H1 (cell line): ENCODE data around the gene CAPN8. TPM values are rescaled to one million over a fixed set of nuclear protein-coding genes. Genes with fewer than 3 reads are reported as not detected.

ENCODE experiments used
- CTCF ChIA-PET: fragments of 300-600 bp; sonication (Branson Sonifier 250); formaldehyde crosslinking; loops from one replicate; lab custom pipeline; 2021; ENCODE audit not compliant: partially characterized antibody; lab: Charles Lee
- POLR2A ChIA-PET: fragments of 300-600 bp; sonication (Branson Sonifier 250); formaldehyde crosslinking; loops from one replicate; lab custom pipeline; 2021; ENCODE audit warnings: inconsistent platforms; ENCODE audit not compliant: partially characterized antibody; lab: Charles Lee
- DNase-seq, 2 experiments: peaks; one replicate each; pipeline versions ENCODE4 v3.0.0 to v3.0.0-alpha.2; 2010 to 2022; ENCODE audit warnings: low spot score in 2 of 2, low read depth in 1 of 2, mixed read lengths in 1 of 2
- FAIRE-seq: peaks from 2 replicates; lab custom pipeline; 2011; peaks lifted over from hg19 to GRCh38; lab: Jason Lieb, UNC
- H2AFZ ChIP-seq: 2 replicates; pipeline ENCODE4 v1.8.1; 2012; ENCODE audit warnings: low read length, inconsistent platforms
- H2AK5ac ChIP-seq: 2 replicates; pipeline ENCODE4 v1.6.1; 2013; ENCODE audit warnings: low read depth, low read length
- H2BK120ac ChIP-seq: replicated peaks from 2 replicates; pipeline ENCODE3; 2013; ENCODE audit warnings: low read depth, low read length, inconsistent platforms
- H2BK12ac ChIP-seq: 2 replicates; pipeline ENCODE4 v1.6.1; 2013; ENCODE audit warnings: low read depth, low read length
- H2BK15ac ChIP-seq: 2 replicates; pipeline ENCODE4 v1.6.1; 2013; ENCODE audit warnings: low read length
- H2BK20ac ChIP-seq: 2 replicates; pipeline ENCODE4 v1.6.1; 2013; ENCODE audit warnings: low read length
- H2BK5ac ChIP-seq: 2 replicates; pipeline ENCODE4 v1.6.1; 2013; ENCODE audit warnings: low read depth, low read length
- H3K14ac ChIP-seq: 2 replicates; pipeline ENCODE4 v1.6.1; 2013; ENCODE audit warnings: inconsistent platforms; ENCODE audit not compliant: insufficient read length
- H3K18ac ChIP-seq: 2 replicates; pipeline ENCODE4 v1.6.1; 2013; ENCODE audit warnings: low read length; ENCODE audit errors: extremely low read depth
- H3K23ac ChIP-seq: 2 replicates; pipeline ENCODE4 v1.6.1; 2013; ENCODE audit warnings: inconsistent platforms; ENCODE audit not compliant: insufficient read length
- H3K23me2 ChIP-seq: 2 replicates; pipeline ENCODE4 v1.6.1; 2013; ENCODE audit warnings: low read depth, low read length
- H3K27ac ChIP-seq: 2 replicates; pipeline ENCODE4 v1.6.1; 2011; ENCODE audit warnings: low read depth, low read length, inconsistent platforms
- H3K27me3 ChIP-seq, 4 experiments: replicated peaks in 1 of 4; 1 replicate in 1 of 4; 2 replicates in 3 of 4; pipeline versions ENCODE4 v1.6.1 to v1.8.1; 2011 to 2013; ENCODE audit warnings: low read length in 3 of 4, mild to moderate bottlenecking in 3 of 4, inconsistent platforms in 2 of 4, mixed read lengths in 2 of 4, moderate library complexity in 1 of 4; ENCODE audit not compliant: control insufficient read depth in 3 of 4, insufficient read depth in 3 of 4; ENCODE audit errors: extremely low read depth in 1 of 4
- H3K36me3 ChIP-seq, 4 experiments: 2 replicates each; pipeline versions ENCODE4 v1.6.1 to v1.8.1; 2011 to 2013; ENCODE audit warnings: mild to moderate bottlenecking in 4 of 4, low read length in 3 of 4, moderate library complexity in 2 of 4, control low read depth in 1 of 4, inconsistent platforms in 1 of 4; ENCODE audit not compliant: insufficient read depth in 4 of 4, control insufficient read depth in 2 of 4
- H3K4ac ChIP-seq: replicated peaks from 2 replicates; pipeline ENCODE3; 2013; ENCODE audit warnings: low read length, low read depth, mixed read lengths, inconsistent platforms; ENCODE audit not compliant: insufficient read length
- H3K4me1 ChIP-seq, 4 experiments: replicated peaks in 1 of 4; 1 replicate in 1 of 4; 2 replicates in 3 of 4; pipeline versions ENCODE4 v1.6.1 to v1.8.1; 2011 to 2013; ENCODE audit warnings: low read length in 3 of 4, inconsistent platforms in 2 of 4, mixed read lengths in 1 of 4; ENCODE audit not compliant: insufficient read depth in 4 of 4, control insufficient read depth in 3 of 4
- H3K4me2 ChIP-seq, 2 experiments: 2 replicates each; pipeline versions ENCODE4 v1.6.1 to v1.8.1; 2011 to 2013; ENCODE audit warnings: low read depth in 2 of 2, low read length in 2 of 2, control low read depth in 1 of 2, inconsistent platforms in 1 of 2, mild to moderate bottlenecking in 1 of 2; ENCODE audit not compliant: insufficient read depth in 1 of 2
- H3K4me3 ChIP-seq, 4 experiments: fragments of 200-600, 300-600 bp in 1 of 4; sonication (generic), shearing (Covaris generic), sonication (Bioruptor Twin) in 1 of 4; 2 replicates each; pipeline versions ENCODE4 v1.5.1 to v1.8.1; 2011 to 2016; ENCODE audit warnings: low read length in 4 of 4, low read depth in 3 of 4, control low read depth in 2 of 4, inconsistent platforms in 2 of 4, mild to moderate bottlenecking in 2 of 4, mixed read lengths in 1 of 4, moderate library complexity in 1 of 4; ENCODE audit not compliant: insufficient read depth in 2 of 4; ENCODE audit errors: extremely low read depth in 1 of 4
- H3K56ac ChIP-seq: replicated peaks from 2 replicates; pipeline ENCODE3; 2013; ENCODE audit warnings: low read depth, mild to moderate bottlenecking, mixed read lengths, low read length, inconsistent platforms; ENCODE audit not compliant: insufficient read length
- H3K79me1 ChIP-seq: 2 replicates; pipeline ENCODE4 v1.6.1; 2013; ENCODE audit warnings: low read depth, low read length, control low read depth
- H3K79me2 ChIP-seq, 2 experiments: 2 replicates each; pipeline versions ENCODE4 v1.6.1 to v1.8.1; 2012 to 2013; ENCODE audit warnings: low read length in 2 of 2, mild to moderate bottlenecking in 2 of 2, inconsistent platforms in 1 of 2; ENCODE audit not compliant: insufficient read depth in 2 of 2, control insufficient read depth in 1 of 2
- H3K9ac ChIP-seq, 4 experiments: replicated peaks in 1 of 4; 1 replicate in 1 of 4; 2 replicates in 3 of 4; pipeline versions ENCODE4 v1.6.1 to v1.8.1; 2011 to 2013; ENCODE audit warnings: low read depth in 3 of 4, low read length in 3 of 4, control low read depth in 2 of 4, mild to moderate bottlenecking in 2 of 4, moderate library complexity in 2 of 4, inconsistent platforms in 1 of 4; ENCODE audit errors: extremely low read depth in 1 of 4
- H3K9me3 ChIP-seq, 2 experiments: 2 replicates each; pipeline versions ENCODE4 v1.6.1 to v1.8.1; 2012 to 2013; ENCODE audit warnings: mild to moderate bottlenecking in 2 of 2, moderate library complexity in 2 of 2, control low read depth in 1 of 2, inconsistent platforms in 1 of 2, low read depth in 1 of 2, low read length in 1 of 2, mixed read lengths in 1 of 2; ENCODE audit not compliant: insufficient read depth in 2 of 2
- H4K20me1 ChIP-seq, 2 experiments: replicated peaks in 1 of 2; 2 replicates each; pipeline versions ENCODE3 to v1.8.1; 2011 to 2013; ENCODE audit warnings: inconsistent platforms in 2 of 2, low read length in 2 of 2, mild to moderate bottlenecking in 1 of 2; ENCODE audit not compliant: insufficient read depth in 2 of 2, control insufficient read depth in 1 of 2
- H4K5ac ChIP-seq: 2 replicates; pipeline ENCODE4 v1.6.1; 2013; ENCODE audit warnings: low read length, low read depth, mixed read lengths, inconsistent platforms; ENCODE audit not compliant: insufficient read length
- H4K8ac ChIP-seq: 2 replicates; pipeline ENCODE4 v1.8.0; 2013; ENCODE audit warnings: mild to moderate bottlenecking, moderate library complexity, low read length, inconsistent platforms; ENCODE audit not compliant: insufficient read depth; ENCODE audit errors: extremely low read depth
- H4K91ac ChIP-seq: replicated peaks from 2 replicates; pipeline ENCODE3; 2013; ENCODE audit warnings: low read length, mixed read lengths, inconsistent platforms; ENCODE audit not compliant: insufficient read length
- CEBPB ChIP-seq: IDR thresholded peaks from 2 replicates; pipeline ENCODE4 v1.6.1; 2012; ENCODE audit warnings: low read depth, low read length
- EP300 ChIP-seq, 2 experiments: IDR thresholded peaks; 1 replicate in 1 of 2; 2 replicates in 1 of 2; pipeline ENCODE4 v1.6.1; 2011 to 2012; ENCODE audit warnings: low read depth in 2 of 2, low read length in 2 of 2, mild to moderate bottlenecking in 2 of 2, borderline replicate concordance in 1 of 2, inconsistent platforms in 1 of 2, moderate library complexity in 1 of 2
- FOSL1 ChIP-seq: IDR thresholded peaks from 2 replicates; pipeline ENCODE4 v1.6.1; 2011; ENCODE audit warnings: mild to moderate bottlenecking, low read depth, low read length, moderate library complexity; ENCODE audit not compliant: insufficient read depth
- KDM4A ChIP-seq: IDR thresholded peaks from one replicate; pipeline ENCODE4 v1.7.1; 2012; ENCODE audit warnings: low read depth, mild to moderate bottlenecking, moderate library complexity, low read length, inconsistent platforms; ENCODE audit not compliant: severe bottlenecking
- NANOG ChIP-seq: IDR thresholded peaks from 2 replicates; pipeline ENCODE4 v1.6.1; 2011; ENCODE audit warnings: low read length, low read depth, mild to moderate bottlenecking, inconsistent platforms; ENCODE audit not compliant: insufficient read depth, poor library complexity, severe bottlenecking
- POU5F1 ChIP-seq: IDR thresholded peaks from 2 replicates; pipeline ENCODE4 v1.6.1; 2011; ENCODE audit warnings: low read depth, mild to moderate bottlenecking, low read length, moderate library complexity
- RAD21 ChIP-seq, 2 experiments: IDR thresholded peaks in 1 of 2; conservative IDR thresholded peaks in 1 of 2; 2 replicates each; pipeline ENCODE4 v1.6.1; 2011; ENCODE audit warnings: low read depth in 2 of 2, low read length in 2 of 2, improper control_type of control experiment in 1 of 2, inconsistent platforms in 1 of 2, mild to moderate bottlenecking in 1 of 2, moderate library complexity in 1 of 2
- SIRT6 ChIP-seq: IDR thresholded peaks from one replicate; pipeline ENCODE4 v1.7.1; 2012; ENCODE audit warnings: low read length, inconsistent platforms
- TAF7 ChIP-seq: optimal IDR thresholded peaks from 2 replicates; pipeline ENCODE3; 2011; ENCODE audit warnings: low read depth, mild to moderate bottlenecking, inconsistent platforms, low read length, moderate library complexity, borderline replicate concordance
- WGBS, 2 experiments: shearing (Covaris generic) in 1 of 2; methylation state at CpG; one replicate each; pipeline versions ENCODE4 v1.1.6 to v1.1.7; 2013 to 2015; ENCODE audit warnings: low lambda C conversion rate in 2 of 2, mixed read lengths in 2 of 2, inconsistent platforms in 1 of 2, low coverage in 1 of 2, missing lambda C conversion rate in 1 of 2; ENCODE audit not compliant: insufficient replicate concordance in 2 of 2, insufficient coverage in 1 of 2, insufficient read length in 1 of 2; ENCODE audit errors: extremely low coverage in 1 of 2, missing lambda C conversion rate in 1 of 2; 5-methylcytosine and 5-hydroxymethylcytosine counted together
- polyA plus RNA-seq, 7 experiments: library from polyadenylated mRNA; depleted of rRNA in 3 of 7; stranded (reverse) in 5 of 7; unstranded in 2 of 7; fragments of >200 nt in 5 of 7; fragments of 200-250 nt in 2 of 7; gene quantifications; 1 replicate in 5 of 7; 2 replicates in 1 of 7; 4 replicates in 1 of 7; pipeline versions ENCODE4 v1.2.1 to v1.2.3, GENCODE V29; 2011 to 2013; ENCODE audit warnings: missing spikeins in 2 of 7, mixed read lengths in 2 of 7
- total RNA-seq: library from RNA; stranded (reverse); fragmentation: NEBNext Ultra II Directional; extraction: Animal tissue kit (Norgen Biotek cat#: 25700); gene quantifications from 2 replicates; pipeline ENCODE4 v1.2.1, GENCODE V29; 2021
- TF ChIP-seq, protein P1 (sequence below): IDR thresholded peaks from 2 replicates; pipeline ENCODE4 v1.6.1; 2012; ENCODE audit warnings: low read length, inconsistent platforms

CAPN8 gene
- total and polyA plus RNA-seq, 2 of the 8 experiments (the other 6 are each of a cell fraction or from before 2014, with no cell fraction given): 0.20 to 0.26 TPM

GRCh38 chr1:223609977-223610376 is 55.5 kb downstream of the CAPN8 start:
- H2BK15ac ChIP-seq: no peak overlapping the region
- H3K56ac ChIP-seq: no peak overlapping the region
- H4K20me1 ChIP-seq: no peaks in the 10 kb centered on the region
- no peaks in the 10 kb centered on the region for H3K79me1 ChIP-seq
- no peak overlapping the region for H3K23ac ChIP-seq
- H4K5ac ChIP-seq: no peak overlapping the region
- no peak overlapping the region for H3K18ac ChIP-seq
- POLR2A ChIA-PET: interaction anchor here (1.7 kb wide), 1 partner anchor 53 kb away, joined by 7 read pairs; no protein-coding TSS in a partner anchor
- no peaks in the 10 kb centered on the region for H3K27me3 ChIP-seq
- no peak overlapping the region for H3K4ac ChIP-seq
- H2AK5ac ChIP-seq: no peak overlapping the region
- H3K27ac ChIP-seq: no peak overlapping the region
- H3K4me1 ChIP-seq: no peaks in the 10 kb centered on the region
- H3K9ac ChIP-seq: no peak overlapping the region
- no peaks in the 10 kb centered on the region for H3K79me2 ChIP-seq
- no peak overlapping the region for H3K4me2 ChIP-seq
- DNase-seq (no peak), FAIRE-seq (no peak)
- H2AFZ ChIP-seq: no peak overlapping the region
- 82% methylated on average over 4 of the region's 4 CpGs; no CpG with 5 or more reads in 1 of the 2 experiments for WGBS, 2 experiments
- no peak overlapping the region for H4K8ac ChIP-seq
- no peak overlapping the region for H4K91ac ChIP-seq
- no peak overlapping the region for H2BK5ac ChIP-seq
- CTCF ChIA-PET: interaction anchor here (0.7 to 7.0 kb wide), 12 partner anchors 8 to 476 kb away, joined by 3 to 141 read pairs (median 6); no protein-coding TSS in a partner anchor
- H2BK12ac ChIP-seq: no peak overlapping the region
- peaks cover 9 to 10% of the 10 kb centered on the region in 2 experiments; a peak in 3 of 4 replicates for H3K9me3 ChIP-seq
- H2BK20ac ChIP-seq: no peak overlapping the region
- no peaks in the 10 kb centered on the region for H3K36me3 ChIP-seq
- no peaks in the 10 kb centered on the region for H3K23me2 ChIP-seq
- H3K14ac ChIP-seq: no peak overlapping the region
- no peak overlapping the region for H2BK120ac ChIP-seq
- no peak overlapping the region for H3K4me3 ChIP-seq
- TF ChIP-seq EP300 (IDR thresholded peaks at IDR 0.05; ENCODE audit: borderline replicate concordance in 1 of 2, low read depth in 2 of 2, low read length in 2 of 2): no peak
- no peak for TF ChIP-seq FOSL1
- no peak for TF ChIP-seq KDM4A
- TF ChIP-seq, protein P1, sequence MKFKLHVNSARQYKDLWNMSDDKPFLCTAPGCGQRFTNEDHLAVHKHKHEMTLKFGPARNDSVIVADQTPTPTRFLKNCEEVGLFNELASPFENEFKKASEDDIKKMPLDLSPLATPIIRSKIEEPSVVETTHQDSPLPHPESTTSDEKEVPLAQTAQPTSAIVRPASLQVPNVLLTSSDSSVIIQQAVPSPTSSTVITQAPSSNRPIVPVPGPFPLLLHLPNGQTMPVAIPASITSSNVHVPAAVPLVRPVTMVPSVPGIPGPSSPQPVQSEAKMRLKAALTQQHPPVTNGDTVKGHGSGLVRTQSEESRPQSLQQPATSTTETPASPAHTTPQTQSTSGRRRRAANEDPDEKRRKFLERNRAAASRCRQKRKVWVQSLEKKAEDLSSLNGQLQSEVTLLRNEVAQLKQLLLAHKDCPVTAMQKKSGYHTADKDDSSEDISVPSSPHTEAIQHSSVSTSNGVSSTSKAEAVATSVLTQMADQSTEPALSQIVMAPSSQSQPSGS: no peak
- no peak for TF ChIP-seq NANOG
- TF ChIP-seq POU5F1: no peak
- TF ChIP-seq CEBPB: no peak
- TF ChIP-seq SIRT6: no peak
- no peak for TF ChIP-seq TAF7
- no peak for TF ChIP-seq RAD21 (IDR thresholded peaks at IDR 0.05 in 1 of 2, conservative IDR thresholded peaks at IDR 0.05 in 1 of 2; ENCODE audit: low read depth in 2 of 2, low read length in 2 of 2)
